Activated CD8-positive, alpha-beta memory T cell treated with anti-CD3 and anti-CD28 coated beads for 36 hours (primary cell): Measurements from ENCODE around the gene RNASET2. TPM values are rescaled to one million over a fixed set of nuclear protein-coding genes. Genes with fewer than 3 reads are reported as not detected.

Experiments used
- CTCF ChIA-PET: fragments of 350-600 bp; sonication (Branson Sonifier 250); formaldehyde crosslinking; loops from one replicate; lab custom pipeline; 2021; ENCODE audit warnings: antibody characterized with exemption; lab: Charles Lee
- POLR2A ChIA-PET: fragments of 350-600 bp; sonication (Branson Sonifier 250); formaldehyde crosslinking; loops from one replicate; lab custom pipeline; 2021; ENCODE audit warnings: antibody characterized with exemption; lab: Charles Lee
- total RNA-seq, 2 experiments: library from RNA; stranded (reverse); gene quantifications; one replicate each; pipeline ENCODE4 v1.2.3, GENCODE V29; 2021

Gene RNASET2
- total RNA-seq, 2 experiments from 2014 or later, result 21.9 to 25.9 TPM

DNA sequence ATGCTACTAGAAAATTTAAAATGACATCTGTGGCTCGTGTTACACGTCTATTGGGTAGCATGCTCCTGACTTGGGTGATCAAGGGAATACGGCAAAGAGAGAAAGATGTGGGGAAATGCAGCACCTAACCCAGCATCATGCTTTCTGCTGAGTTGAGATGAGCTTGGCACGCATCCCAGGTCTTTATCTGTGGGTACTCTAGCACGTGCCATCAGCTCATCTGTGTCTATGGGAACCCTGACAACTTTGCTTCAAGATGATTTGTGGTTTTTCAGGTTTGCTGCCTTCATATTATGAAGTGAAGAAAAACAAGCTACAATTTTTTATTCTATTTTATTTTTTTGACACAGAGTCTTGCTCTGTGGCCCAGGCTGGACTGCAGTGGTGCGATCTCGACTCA is 21.0 kb downstream of the RNASET2 start:
- ChIA-PET CTCF (no interaction called here), POLR2A (no interaction called here)

DNA sequence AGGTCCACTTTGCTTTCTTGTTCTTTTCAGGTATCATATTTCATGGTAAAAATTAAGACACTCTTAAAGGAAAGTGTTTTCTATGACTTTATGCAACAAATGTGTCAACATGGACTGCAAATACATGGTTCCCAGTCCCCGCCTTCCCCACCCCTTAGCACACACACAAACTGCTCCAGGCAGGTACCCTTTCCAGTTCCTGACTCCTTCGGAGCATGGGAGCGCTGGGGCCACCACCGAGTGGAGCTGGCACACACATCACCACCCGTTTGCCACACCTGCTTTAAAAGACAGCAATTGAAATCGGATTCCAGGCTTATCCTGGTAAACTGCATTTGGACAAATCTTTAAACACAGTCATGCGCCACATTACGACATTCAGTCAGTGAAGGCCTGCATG is 22.2 kb downstream of the RNASET2 start:
- POLR2A ChIA-PET, result no interaction called here

GRCh38 chr6:166933396-166933795 is 23.0 kb downstream of the RNASET2 start:
- POLR2A ChIA-PET, result no interaction called here

More for the DNA sequence above, 22.2 kb downstream of the RNASET2 start:
- CTCF ChIA-PET, result no interaction called here

GRCh38 chr6:166932616-166933015 is 23.7 kb downstream of the RNASET2 start:
- CTCF ChIA-PET, result no interaction called here
- POLR2A ChIA-PET, result no interaction called here

More at GRCh38 chr6:166933396-166933795, 23.0 kb downstream of the RNASET2 start:
- CTCF ChIA-PET, result interaction anchor here (1.0 kb wide), 1 partner anchor 56 kb away, joined by 3 read pairs; no protein-coding TSS in a partner anchor

- CTCF ChIA-PET, result interaction anchor here (1.2 kb wide), 1 partner anchor 157 kb away, joined by 3 read pairs; no protein-coding TSS in a partner anchor
Observed at GRCh38 chr6:166932116-166932515, 24.2 kb downstream of the RNASET2 start.

GRCh38 chr6:166931426-166931970 is 24.9 kb downstream of the RNASET2 start:
- CTCF ChIA-PET, result interaction anchor here (1.2 kb wide), 1 partner anchor 157 kb away, joined by 3 read pairs; no protein-coding TSS in a partner anchor
- POLR2A ChIA-PET, result no interaction called here

More at GRCh38 chr6:166932116-166932515, 24.2 kb downstream of the RNASET2 start:
- POLR2A ChIA-PET, result no interaction called here

- CTCF ChIA-PET, result interaction anchor here (1.2 kb wide), 1 partner anchor 156 kb away, joined by 3 read pairs; no protein-coding TSS in a partner anchor
Observed at GRCh38 chr6:166930354-166930891, 25.9 kb downstream of the RNASET2 start.

GRCh38 chr6:166929542-166930189 is 26.7 kb downstream of the RNASET2 start:
- ChIA-PET POLR2A (no interaction called here), CTCF (interaction anchor here (1.1 kb wide), 1 partner anchor 21 kb away, joined by 3 read pairs; no protein-coding TSS in a partner anchor)

More at GRCh38 chr6:166930354-166930891, 25.9 kb downstream of the RNASET2 start:
- POLR2A ChIA-PET, result no interaction called here

DNA sequence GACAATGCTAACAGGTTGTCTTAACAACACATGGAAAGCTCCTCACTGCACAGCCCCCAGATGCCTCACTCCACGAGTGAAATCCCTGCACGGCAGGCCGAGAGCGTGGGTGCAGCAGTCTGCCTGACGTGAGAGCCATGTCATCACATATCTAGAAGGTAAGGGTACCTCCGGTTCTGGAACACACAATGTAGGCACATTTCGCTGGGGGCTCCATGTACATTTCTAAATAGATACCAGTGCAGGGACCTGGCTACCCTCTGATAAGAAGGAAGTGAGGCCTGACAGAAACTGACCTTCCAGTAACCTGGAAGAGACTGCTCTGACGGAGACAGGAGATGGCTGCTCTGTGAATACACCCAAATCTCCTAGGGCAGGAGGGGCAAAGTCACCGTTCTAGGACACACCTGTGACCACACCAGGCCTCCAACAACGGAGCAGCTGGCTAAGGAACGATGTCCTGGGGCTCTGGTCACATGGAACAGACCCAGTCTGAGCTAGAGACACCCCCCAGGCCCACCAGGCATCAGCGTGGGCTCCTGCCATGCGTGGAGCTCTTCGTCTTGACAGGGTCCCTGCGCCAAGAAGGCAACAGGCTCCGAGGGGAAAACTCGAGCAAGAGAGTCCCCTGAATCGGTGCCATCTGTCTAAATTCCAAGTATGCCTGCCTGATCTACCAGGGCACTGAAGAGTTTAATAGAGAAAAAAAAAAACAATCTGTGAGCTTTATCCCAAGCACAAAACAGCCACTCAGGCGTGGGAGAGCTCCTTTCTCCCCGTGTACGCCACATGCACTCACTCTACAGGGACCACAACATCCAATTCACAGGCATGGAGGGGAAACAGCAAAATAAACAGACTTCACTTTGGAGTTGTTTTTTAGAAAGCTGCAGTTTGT is 27.5 kb downstream of the RNASET2 start:
- POLR2A ChIA-PET, result no interaction called here
- CTCF ChIA-PET, result interaction anchor here (1.1 kb wide), 1 partner anchor 22 kb away, joined by 3 read pairs; no protein-coding TSS in a partner anchor

GRCh38 chr6:166927935-166928643 is 28.3 kb downstream of the RNASET2 start:
- ChIA-PET POLR2A (no interaction called here), CTCF (interaction anchor here (0.7 kb wide), 1 partner anchor 169 kb away, joined by 4 read pairs; no protein-coding TSS in a partner anchor)

GRCh38 chr6:166927240-166927934 is 29.0 kb downstream of the RNASET2 start:
- POLR2A ChIA-PET, result no interaction called here
- CTCF ChIA-PET, result interaction anchor here (0.7 kb wide), 1 partner anchor 170 kb away, joined by 4 read pairs; no protein-coding TSS in a partner anchor

DNA sequence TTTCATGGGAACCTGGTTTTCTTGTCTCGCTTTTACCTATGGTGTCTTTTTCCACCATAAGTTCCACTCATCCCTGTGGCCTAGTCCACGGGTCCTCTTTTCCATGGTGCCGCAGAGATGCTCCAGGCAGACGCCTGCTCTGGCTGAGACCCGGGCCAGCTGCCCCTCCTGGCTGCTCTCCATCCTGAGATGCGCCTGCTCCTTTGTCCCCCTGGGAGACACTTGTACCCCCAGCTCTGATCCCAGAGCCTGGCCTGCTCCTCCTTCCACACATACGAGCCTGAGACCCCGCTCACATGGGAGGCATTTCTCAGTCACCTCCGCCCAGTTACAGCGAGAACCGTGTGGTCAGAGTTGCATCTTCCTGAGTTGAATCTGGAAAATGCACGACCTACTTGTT is 29.6 kb downstream of the RNASET2 start:
- CTCF ChIA-PET, result no interaction called here
- POLR2A ChIA-PET, result no interaction called here

DNA sequence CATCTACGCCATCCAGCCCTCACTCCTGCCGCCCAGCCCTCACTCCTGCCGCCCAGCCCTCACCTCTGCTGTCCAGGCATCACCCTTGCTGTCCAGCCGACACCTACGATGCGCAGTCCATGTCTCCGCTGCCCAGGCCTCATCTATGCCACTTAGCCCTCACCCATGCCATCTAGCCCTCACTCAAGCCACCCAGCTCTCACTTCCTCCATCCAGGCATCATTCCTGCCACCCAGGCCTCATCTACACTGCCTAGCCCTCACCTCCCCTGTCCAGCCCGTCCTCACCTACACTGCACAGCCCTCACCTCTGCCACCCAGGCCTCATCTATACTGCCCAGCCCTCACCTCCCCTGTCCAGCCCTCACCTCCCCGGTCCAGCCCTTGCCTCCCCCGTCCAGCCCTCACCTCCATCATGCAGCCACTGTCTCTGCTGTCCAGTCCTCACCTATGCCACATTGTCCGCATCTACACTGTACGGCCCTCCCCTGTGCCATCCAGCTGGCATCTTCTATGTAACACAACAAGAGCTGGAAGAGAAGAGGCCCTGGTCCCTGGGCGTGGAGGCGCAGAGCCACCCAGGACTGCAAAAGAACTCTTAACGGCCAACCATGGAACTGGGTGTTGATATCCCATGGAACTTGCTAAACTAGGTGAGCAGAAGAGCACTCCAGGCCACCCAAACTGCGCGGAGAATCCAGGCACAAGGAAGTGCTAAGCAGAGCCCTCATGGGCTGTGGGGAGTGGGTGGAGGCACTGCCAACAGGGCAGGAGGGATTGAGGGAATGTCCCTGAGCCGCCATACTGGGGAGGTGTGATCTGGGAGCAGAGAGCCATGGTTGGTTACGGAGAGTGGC is 31.0 kb downstream of the RNASET2 start:
- ChIA-PET CTCF (no interaction called here), POLR2A (no interaction called here)

GRCh38 chr6:166924531-166924930 is 31.8 kb downstream of the RNASET2 start:
- ChIA-PET CTCF (no interaction called here), POLR2A (no interaction called here)

DNA sequence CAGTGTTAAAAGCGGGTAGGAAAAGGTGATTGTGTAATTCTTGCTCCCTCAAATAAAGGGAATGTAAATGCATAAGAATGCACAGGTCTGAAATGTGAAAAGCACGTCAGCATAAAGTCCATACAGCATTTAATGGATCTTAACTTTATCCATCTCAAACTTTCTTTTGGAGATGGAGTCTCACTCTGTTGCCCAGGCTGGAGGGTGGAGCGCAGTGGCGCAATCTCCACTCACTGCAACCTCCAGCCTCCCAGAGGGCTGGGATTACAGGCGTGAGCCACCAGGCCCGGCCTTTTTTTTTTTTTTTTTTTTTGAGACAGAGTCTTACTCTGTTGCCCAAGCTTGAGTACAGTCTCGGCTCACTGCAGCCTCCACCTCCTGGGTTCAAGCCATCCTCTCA is 33.4 kb downstream of the RNASET2 start:
- POLR2A ChIA-PET, result no interaction called here
- CTCF ChIA-PET, result no interaction called here

DNA sequence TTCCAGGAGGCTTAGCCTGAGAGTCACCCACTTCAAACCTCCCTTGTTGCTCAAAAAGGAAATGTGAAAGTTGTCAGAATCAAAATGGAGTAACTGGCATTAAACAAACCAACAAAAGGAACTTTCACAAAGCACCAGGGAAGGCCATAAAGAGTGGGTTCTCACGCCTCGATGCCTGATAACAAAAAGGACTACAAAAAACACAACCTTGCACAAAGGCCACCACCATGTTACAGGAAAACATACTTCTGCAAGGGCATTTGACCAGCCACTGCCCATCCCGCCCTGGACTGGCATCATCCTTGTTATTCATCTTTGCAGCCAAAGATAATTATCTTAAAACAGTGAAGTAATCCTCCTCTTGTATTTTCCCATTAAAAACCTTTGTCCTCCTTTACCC is 34.8 kb downstream of the RNASET2 start:
- POLR2A ChIA-PET, result no interaction called here
- CTCF ChIA-PET, result no interaction called here

- ChIA-PET POLR2A (no interaction called here), CTCF (no interaction called here)
Observed at GRCh38 chr6:166916824-166917223, 39.5 kb downstream of the RNASET2 start.
